Epithelial cell of proximal tubule (primary cell): Measurements from ENCODE around the gene TRPM5. TPM values are rescaled to one million over a fixed set of nuclear protein-coding genes. Genes with fewer than 3 reads are reported as not detected.

Source experiments
- DNase-seq: peaks from one replicate; pipeline ENCODE4 v3.0.0-alpha.2; 2011; ENCODE audit warnings: low read depth
- H3K4me3 ChIP-seq: 2 replicates; pipeline ENCODE4 v1.5.1; 2011; ENCODE audit warnings: low read depth, mild to moderate bottlenecking, low read length
- total RNA-seq: library from RNA; depleted of rRNA; stranded (reverse); fragments of >200 nt; gene quantifications from 2 replicates; pipeline ENCODE4 v1.2.3, GENCODE V29; 2015
- TF ChIP-seq, protein P1 (sequence below): conservative IDR thresholded peaks from 2 replicates; pipeline ENCODE4 v1.5.1; 2012; ENCODE audit warnings: low read depth, mild to moderate bottlenecking, low read length

TRPM5 gene
- total RNA-seq, 1 donor from 2014 or later = not detected

DNA sequence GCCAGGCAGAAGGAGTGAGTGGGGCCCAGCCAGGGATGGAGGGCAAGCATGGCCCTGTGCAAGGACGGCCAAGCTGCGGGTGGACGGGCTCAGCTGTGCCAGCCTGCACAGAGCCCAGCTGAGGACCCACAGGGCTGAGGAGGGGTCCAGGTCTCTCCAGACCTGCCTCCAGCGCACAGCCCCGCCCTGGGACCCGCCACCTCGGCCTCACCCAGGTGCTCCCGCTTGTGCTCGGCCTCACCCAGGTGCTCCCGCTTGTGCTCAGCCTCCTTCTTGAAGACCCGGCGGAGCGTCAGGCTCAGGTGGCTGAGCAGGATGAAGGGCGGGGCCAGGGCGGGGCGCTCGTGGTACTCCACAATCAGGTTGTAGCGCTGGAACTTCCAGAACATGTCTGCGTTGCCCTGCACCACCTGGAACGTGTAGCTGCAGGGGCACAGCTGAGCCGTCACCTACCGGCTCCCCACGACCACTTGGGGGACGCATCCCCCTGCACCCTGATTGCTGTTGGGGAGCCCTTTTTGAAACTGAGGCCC lies 37.4 kb downstream of the TRPM5 start:
- TF ChIP-seq, protein P1, sequence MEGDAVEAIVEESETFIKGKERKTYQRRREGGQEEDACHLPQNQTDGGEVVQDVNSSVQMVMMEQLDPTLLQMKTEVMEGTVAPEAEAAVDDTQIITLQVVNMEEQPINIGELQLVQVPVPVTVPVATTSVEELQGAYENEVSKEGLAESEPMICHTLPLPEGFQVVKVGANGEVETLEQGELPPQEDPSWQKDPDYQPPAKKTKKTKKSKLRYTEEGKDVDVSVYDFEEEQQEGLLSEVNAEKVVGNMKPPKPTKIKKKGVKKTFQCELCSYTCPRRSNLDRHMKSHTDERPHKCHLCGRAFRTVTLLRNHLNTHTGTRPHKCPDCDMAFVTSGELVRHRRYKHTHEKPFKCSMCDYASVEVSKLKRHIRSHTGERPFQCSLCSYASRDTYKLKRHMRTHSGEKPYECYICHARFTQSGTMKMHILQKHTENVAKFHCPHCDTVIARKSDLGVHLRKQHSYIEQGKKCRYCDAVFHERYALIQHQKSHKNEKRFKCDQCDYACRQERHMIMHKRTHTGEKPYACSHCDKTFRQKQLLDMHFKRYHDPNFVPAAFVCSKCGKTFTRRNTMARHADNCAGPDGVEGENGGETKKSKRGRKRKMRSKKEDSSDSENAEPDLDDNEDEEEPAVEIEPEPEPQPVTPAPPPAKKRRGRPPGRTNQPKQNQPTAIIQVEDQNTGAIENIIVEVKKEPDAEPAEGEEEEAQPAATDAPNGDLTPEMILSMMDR = no peak
- DNase-seq = no peak

DNA sequence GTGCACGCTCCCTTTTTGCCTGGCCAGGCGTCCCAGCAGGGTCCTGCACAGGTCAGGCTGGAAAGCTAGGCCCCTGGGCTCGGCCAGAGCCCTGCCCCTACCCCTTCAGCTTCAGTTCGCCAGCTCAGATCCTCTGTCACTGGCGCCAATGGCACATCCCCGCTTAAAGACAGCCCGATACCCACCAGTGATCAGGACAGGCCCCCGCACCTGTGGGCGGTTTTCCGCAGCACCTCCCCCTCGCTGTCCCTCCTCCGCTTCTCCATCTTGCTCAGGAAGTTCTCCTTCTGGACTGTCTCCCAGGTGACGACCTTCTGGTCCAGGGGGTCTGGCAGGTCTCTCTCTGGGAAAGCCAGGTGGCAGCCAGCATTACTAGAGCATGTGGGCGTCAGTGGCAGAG lies 37.9 kb downstream of the TRPM5 start:
- no peak overlapping the region for H3K4me3 ChIP-seq
- TF ChIP-seq, protein P1 = no peak
- no peak for DNase-seq

More for the DNA sequence above, 37.4 kb downstream of the TRPM5 start:
- H3K4me3 ChIP-seq = no peak overlapping the region

DNA sequence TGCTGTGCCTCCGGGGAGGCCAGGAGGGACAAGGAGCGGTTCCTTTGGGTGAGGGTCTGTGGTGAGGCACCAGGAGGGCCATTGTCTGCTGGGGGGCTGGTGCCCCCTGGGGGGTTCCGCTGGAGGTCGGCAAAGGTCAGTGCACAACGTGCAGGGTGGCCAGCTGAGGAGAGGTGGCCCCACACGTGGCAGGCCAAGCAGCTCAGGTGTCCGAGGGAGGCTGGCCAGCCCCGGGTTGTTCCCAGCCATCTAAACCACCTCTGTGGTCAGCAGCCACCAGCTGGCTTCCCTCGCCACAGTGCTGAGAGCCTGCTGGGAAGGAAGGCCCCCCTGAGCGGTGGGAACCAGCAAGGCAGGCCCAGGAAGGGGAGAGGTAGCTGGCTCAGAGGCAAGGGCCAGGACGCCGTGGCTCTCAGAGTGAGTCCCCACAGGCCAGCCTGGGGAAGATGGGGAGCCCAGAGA lies 39.5 kb downstream of the TRPM5 start:
- TF ChIP-seq, protein P1 = no peak

DNA sequence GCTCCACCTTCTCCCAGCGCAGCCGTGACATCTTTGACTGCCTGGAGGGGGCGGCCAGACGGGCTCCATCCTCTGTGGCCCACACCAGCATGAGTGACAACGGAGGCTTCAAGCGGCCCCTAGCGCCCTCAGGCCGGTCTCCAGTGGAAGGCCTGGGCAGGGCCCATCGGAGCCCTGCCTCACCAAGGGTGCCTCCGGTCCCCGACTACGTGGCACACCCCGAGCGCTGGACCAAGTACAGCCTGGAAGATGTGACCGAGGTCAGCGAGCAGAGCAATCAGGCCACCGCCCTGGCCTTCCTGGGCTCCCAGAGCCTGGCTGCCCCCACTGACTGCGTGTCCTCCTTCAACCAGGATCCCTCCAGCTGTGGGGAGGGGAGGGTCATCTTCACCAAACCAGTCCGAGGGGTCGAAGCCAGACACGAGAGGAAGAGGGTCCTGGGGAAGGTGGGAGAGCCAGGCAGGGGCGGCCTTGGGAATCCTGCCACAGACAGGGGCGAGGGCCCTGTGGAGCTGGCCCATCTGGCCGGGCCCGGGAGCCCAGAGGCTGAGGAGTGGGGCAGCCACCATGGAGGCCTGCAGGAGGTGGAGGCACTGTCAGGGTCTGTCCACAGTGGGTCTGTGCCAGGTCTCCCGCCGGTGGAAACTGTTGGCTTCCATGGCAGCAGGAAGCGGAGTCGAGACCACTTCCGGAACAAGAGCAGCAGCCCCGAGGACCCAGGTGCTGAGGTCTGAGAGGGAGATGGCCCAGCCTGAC lies 41.2 kb downstream of the TRPM5 start:
- TF ChIP-seq, protein P1 = no peak
- no peak overlapping the region for H3K4me3 ChIP-seq
- no peak for DNase-seq

More for the DNA sequence above, 39.5 kb downstream of the TRPM5 start:
- no peak overlapping the region for H3K4me3 ChIP-seq
- DNase-seq = no peak

DNA sequence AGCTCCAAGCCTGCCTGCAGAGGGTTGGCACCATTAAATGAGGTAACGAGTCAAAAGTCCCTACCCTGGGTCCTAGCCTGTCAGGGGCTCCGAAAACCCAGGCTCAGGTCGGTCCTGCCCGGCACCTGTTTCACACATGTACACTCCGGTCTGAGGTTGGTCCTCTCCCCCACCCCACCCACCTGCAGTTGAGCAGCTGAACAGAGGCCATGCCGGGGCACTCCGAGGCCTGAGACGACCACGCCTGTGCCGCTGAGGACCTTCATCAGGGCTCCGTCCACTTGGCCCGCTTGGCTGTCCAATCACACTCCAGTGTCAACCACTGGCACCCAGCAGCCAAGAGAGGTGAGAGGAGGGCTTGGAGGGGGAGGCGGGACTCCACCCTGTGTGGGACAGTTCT lies 42.2 kb downstream of the TRPM5 start:
- TF ChIP-seq, protein P1 = no peak
- DNase-seq = no peak
- peak overlapping the region; percentile 83 for H3K4me3 ChIP-seq

DNA sequence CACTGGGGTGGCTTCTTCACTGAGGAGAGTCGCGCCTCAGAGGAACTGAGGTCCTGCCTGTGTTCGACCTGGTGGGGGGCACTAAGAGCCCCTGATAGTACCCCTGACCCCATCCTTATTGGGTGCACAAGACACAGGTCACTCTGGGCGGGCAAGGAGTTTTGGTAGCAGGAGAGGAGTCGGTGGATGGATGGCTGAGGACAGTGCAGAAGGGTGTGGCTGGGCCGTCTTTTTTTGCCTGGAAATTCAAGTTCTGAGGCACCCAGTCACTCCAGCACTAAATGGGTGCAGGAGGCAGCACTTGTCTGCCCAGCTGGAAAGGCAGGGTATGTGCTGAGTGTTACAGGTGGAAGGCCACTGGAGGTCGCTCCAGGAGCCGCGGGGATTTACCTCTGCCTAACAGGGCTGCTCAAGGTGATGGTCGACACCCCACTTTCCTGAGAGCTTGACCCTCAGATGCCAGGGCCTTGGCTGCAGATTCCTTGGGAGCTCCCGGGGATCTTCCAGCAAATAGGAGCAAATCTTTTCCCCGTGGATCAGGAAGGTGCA lies 42.8 kb downstream of the TRPM5 start:
- no peak for DNase-seq
- H3K4me3 ChIP-seq = peak overlapping the region; percentile 83
- TF ChIP-seq, protein P1 = peak; percentile 46
